Hepatocyte (in vitro differentiated cells): ENCODE data around the gene ARHGAP1.

Experiments used
- EZH2 ChIP-seq: fragments of 200-600 bp; sonication (generic); IDR thresholded peaks from 2 replicates; pipeline ENCODE4 v1.6.1; 2016; ENCODE audit warnings: antibody characterized with exemption, mild to moderate bottlenecking, borderline replicate concordance
- EZH2phosphoT487 ChIP-seq: fragments of 200-600 bp; sonication (generic); IDR thresholded peaks from one replicate; pipeline ENCODE4 v1.6.1; 2018; ENCODE audit warnings: antibody characterized with exemption, mild to moderate bottlenecking, low read depth, moderate library complexity; ENCODE audit not compliant: unreplicated experiment, severe bottlenecking
- TF ChIP-seq, protein P1 (sequence below): fragments of 200-600 bp; sonication (generic); IDR thresholded peaks from 2 replicates; pipeline ENCODE4 v1.5.1; 2016; ENCODE audit warnings: antibody characterized with exemption, mild to moderate bottlenecking; ENCODE audit not compliant: poor library complexity

DNA sequence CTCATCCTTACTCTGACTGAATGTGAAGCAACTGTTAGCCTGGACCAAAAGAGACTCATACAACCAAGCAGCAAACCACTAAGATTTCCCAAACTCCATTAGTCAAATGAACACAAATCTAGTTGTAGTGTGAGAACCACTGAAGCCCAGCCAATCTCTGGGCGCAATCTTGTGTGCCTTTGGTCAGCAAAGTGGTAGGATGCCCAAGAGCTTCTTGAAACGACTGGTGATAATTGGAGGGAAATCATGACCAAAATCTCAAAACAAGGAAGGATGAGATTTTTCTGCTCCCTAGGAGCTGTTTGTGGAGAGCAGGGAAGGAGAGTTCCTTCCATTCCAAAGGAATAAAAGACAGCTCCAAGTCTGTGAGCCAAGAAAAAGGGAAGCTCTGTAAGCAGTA lies 42.6 kb upstream of the ARHGAP1 start:
- TF ChIP-seq, protein P1, sequence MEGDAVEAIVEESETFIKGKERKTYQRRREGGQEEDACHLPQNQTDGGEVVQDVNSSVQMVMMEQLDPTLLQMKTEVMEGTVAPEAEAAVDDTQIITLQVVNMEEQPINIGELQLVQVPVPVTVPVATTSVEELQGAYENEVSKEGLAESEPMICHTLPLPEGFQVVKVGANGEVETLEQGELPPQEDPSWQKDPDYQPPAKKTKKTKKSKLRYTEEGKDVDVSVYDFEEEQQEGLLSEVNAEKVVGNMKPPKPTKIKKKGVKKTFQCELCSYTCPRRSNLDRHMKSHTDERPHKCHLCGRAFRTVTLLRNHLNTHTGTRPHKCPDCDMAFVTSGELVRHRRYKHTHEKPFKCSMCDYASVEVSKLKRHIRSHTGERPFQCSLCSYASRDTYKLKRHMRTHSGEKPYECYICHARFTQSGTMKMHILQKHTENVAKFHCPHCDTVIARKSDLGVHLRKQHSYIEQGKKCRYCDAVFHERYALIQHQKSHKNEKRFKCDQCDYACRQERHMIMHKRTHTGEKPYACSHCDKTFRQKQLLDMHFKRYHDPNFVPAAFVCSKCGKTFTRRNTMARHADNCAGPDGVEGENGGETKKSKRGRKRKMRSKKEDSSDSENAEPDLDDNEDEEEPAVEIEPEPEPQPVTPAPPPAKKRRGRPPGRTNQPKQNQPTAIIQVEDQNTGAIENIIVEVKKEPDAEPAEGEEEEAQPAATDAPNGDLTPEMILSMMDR: no peak
- TF ChIP-seq EZH2 (no peak), EZH2phosphoT487 (no peak)
